Karpas-422 (cell line): ENCODE data around the gene COL1A1. TPM values are rescaled to one million over a fixed set of nuclear protein-coding genes. Genes with fewer than 3 reads are reported as not detected.

ENCODE experiments used
- small RNA-seq: library from RNA; depleted of rRNA; stranded (forward); fragments of <200 nt; gene quantifications from one replicate; pipeline ENCODE3, GENCODE V24; 2014
- total RNA-seq: library from RNA; depleted of rRNA; stranded (reverse); fragments of >200 nt; shearing (Covaris generic); gene quantifications from 2 replicates; pipeline ENCODE4 v1.2.3, GENCODE V29; 2014; ENCODE audit warnings: low replicate concordance; rRNA removed

The COL1A1 gene
- total RNA-seq, 1 experiment from 2014 or later = not detected

Small RNA genes within 50 kb of the gene (small RNA-seq; reads per million reads assigned to genes)
- not detected for gene SUMO2P7

Other genes with a start within 250 kb of the COL1A1 start
- gene DLX4, start 232.4 kb downstream of the COL1A1 start, total RNA-seq = not detected in 2 replicates
- gene DLX3, start 206.4 kb downstream of the COL1A1 start, total RNA-seq = 0.22 TPM in 1 of 2 replicates, not detected in the other
- 1.0 and 1.6 TPM in 2 replicates for gene ITGA3, start 145.5 kb downstream of the COL1A1 start, total RNA-seq
- not detected in 2 replicates for gene PDK2, start 106.3 kb downstream of the COL1A1 start, total RNA-seq
- not detected in 2 replicates for gene SAMD14, start 71.5 kb downstream of the COL1A1 start, total RNA-seq
- gene PPP1R9B, start 51.0 kb downstream of the COL1A1 start, total RNA-seq = 41.0 and 106 TPM in 2 replicates
- not detected in 2 replicates for gene SGCA, start 35.6 kb downstream of the COL1A1 start, total RNA-seq
- gene TMEM92, start 72.8 kb upstream of the COL1A1 start, total RNA-seq = not detected in 2 replicates
- gene XYLT2, start 144.5 kb upstream of the COL1A1 start, total RNA-seq = 11.4 and 30.4 TPM in 2 replicates
- gene MRPL27, start 171.6 kb upstream of the COL1A1 start, total RNA-seq = 22.3 and 48.6 TPM in 2 replicates
- 10.6 and 18.8 TPM in 2 replicates for gene EME1, start 171.6 kb upstream of the COL1A1 start, total RNA-seq
- 53.3 and 68.0 TPM in 2 replicates for gene LRRC59, start 195.9 kb upstream of the COL1A1 start, total RNA-seq
- 63.5 and 67.7 TPM in 2 replicates for gene ACSF2, start 224.6 kb upstream of the COL1A1 start, total RNA-seq